Renal cortex interstitium (tissue), 11 donors: ENCODE results near the gene SORCS2. TPM values are rescaled to one million over a fixed set of nuclear protein-coding genes. Genes with fewer than 3 reads are reported as not detected.
"Not testable (repeated sequence)": the region's sequence is repeated elsewhere in the genome, so short reads cannot be mapped to it uniquely, and the experiment has no call there.

Experiments used
- DNase-seq, 11 donors: peaks; one replicate each; pipeline ENCODE4 v3.0.0-alpha.2; 2013; ENCODE audit warnings: low read depth in 9 of 11, low spot score in 4 of 11; ENCODE audit errors: extremely low read depth in 1 of 11
- polyA plus RNA-seq, 3 donors: library from polyadenylated mRNA; unstranded; fragments of 120-200 nt; gene quantifications; one replicate each; pipeline ENCODE4 v1.2.1, GENCODE V29; 2013; ENCODE audit not compliant: insufficient read length in 3 of 3

Gene SORCS2
- polyA plus RNA-seq, 3 donors, result 8.3 to 13.3 (median 9.9) TPM

- no peak for DNase-seq
Observed at GRCh38 chr4:7431696-7432530, 239.6 kb downstream of the SORCS2 start.

- DNase-seq, result no peak
Observed at GRCh38 chr4:7432531-7433375, 240.4 kb downstream of the SORCS2 start.

GRCh38 chr4:7433376-7434140 lies 241.2 kb downstream of the SORCS2 start:
- no peak for DNase-seq

GRCh38 chr4:7434141-7434765 lies 241.9 kb downstream of the SORCS2 start:
- DNase-seq, result no peak

GRCh38 chr4:7434766-7435150 lies 242.4 kb downstream of the SORCS2 start, which contains the start of gene PSAPL1:
Gene PSAPL1, minus strand, starts transcription at chr4:7434930. Its CDS starts 51 bp downstream, at chr4:7434879.
- no peak for DNase-seq

GRCh38 chr4:7435471-7436061 lies 243.2 kb downstream of the SORCS2 start:
- DNase-seq, result no peak

- no peak for DNase-seq
Observed at GRCh38 chr4:7436256-7436655, 243.9 kb downstream of the SORCS2 start.

- DNase-seq, result no peak
Observed at GRCh38 chr4:7439699-7440098, 247.4 kb downstream of the SORCS2 start.

- DNase-seq, result no peak
Observed at GRCh38 chr4:7441201-7441600, 248.9 kb downstream of the SORCS2 start.

GRCh38 chr4:7442574-7443162 lies 250.3 kb downstream of the SORCS2 start:
- no peak for DNase-seq

- no peak for DNase-seq
Observed at GRCh38 chr4:7444314-7444713, 252.0 kb downstream of the SORCS2 start.

GRCh38 chr4:7444731-7445130 lies 252.4 kb downstream of the SORCS2 start:
- no peak for DNase-seq

GRCh38 chr4:7447236-7447635 lies 254.9 kb downstream of the SORCS2 start:
- DNase-seq, result no peak

- DNase-seq, result no peak
Observed at GRCh38 chr4:7448036-7448435, 255.7 kb downstream of the SORCS2 start.

GRCh38 chr4:7450775-7451433 lies 258.6 kb downstream of the SORCS2 start:
- no peak for DNase-seq

GRCh38 chr4:7451434-7451789 lies 259.1 kb downstream of the SORCS2 start:
- DNase-seq, result no peak

GRCh38 chr4:7451800-7452199 lies 259.5 kb downstream of the SORCS2 start:
- no peak for DNase-seq

- DNase-seq, result not testable (repeated sequence)
Observed at GRCh38 chr4:7452802-7453201, 260.5 kb downstream of the SORCS2 start.
